GM23338 (cell line): ENCODE data around the gene RPH3AL. TPM values are rescaled to one million over a fixed set of nuclear protein-coding genes. Genes with fewer than 3 reads are reported as not detected.

ENCODE experiments used
- CREB1 ChIP-seq: fragments of 250-450 bp; sonication (Bioruptor Pico); IDR thresholded peaks from 2 replicates; pipeline ENCODE4 v1.5.0; 2020; ENCODE audit warnings: low read depth, mild to moderate bottlenecking, moderate library complexity
- CTCF ChIP-seq, 2 experiments: fragments of 200-600 bp in 1 of 2; sonication (generic) in 1 of 2; conservative IDR thresholded peaks; 2 replicates each; pipeline versions ENCODE4 v1.5.1 to v1.6.1; 2016 to 2017; ENCODE audit warnings: antibody characterized with exemption in 2 of 2, low read depth in 2 of 2, mild to moderate bottlenecking in 2 of 2, moderate library complexity in 1 of 2
- EZH2 ChIP-seq: fragments of 200-600 bp; sonication (generic); IDR thresholded peaks from one replicate; pipeline ENCODE4 v1.8.0; 2017; ENCODE audit warnings: antibody characterized with exemption, mild to moderate bottlenecking, low read depth; ENCODE audit not compliant: unreplicated experiment
- EZH2phosphoT487 ChIP-seq: fragments of 200-600 bp; sonication (generic); IDR thresholded peaks from one replicate; pipeline ENCODE4 v1.8.1; 2018; ENCODE audit warnings: antibody characterized with exemption; ENCODE audit not compliant: unreplicated experiment
- JUNB ChIP-seq: IDR thresholded peaks from one replicate; pipeline ENCODE4 v1.6.1; 2016; ENCODE audit warnings: antibody characterized with exemption; ENCODE audit not compliant: unreplicated experiment
- NANOG ChIP-seq: IDR thresholded peaks from 2 replicates; pipeline ENCODE4 v1.6.1; 2016; ENCODE audit warnings: antibody characterized with exemption, borderline replicate concordance
- POLR2AphosphoS5 ChIP-seq: IDR thresholded peaks from 2 replicates; pipeline ENCODE4 v1.6.1; 2016; ENCODE audit warnings: antibody characterized with exemption, low read depth
- STAT1 ChIP-seq: IDR thresholded peaks from one replicate; pipeline ENCODE4 v1.6.1; 2016; ENCODE audit warnings: antibody characterized with exemption; ENCODE audit not compliant: unreplicated experiment
- ZNF114 ChIP-seq: fragments of 250-450 bp; sonication (Bioruptor Pico); IDR thresholded peaks from 2 replicates; pipeline ENCODE4 v1.5.0; 2020; ENCODE audit warnings: mild to moderate bottlenecking, moderate library complexity
- ZNF331 ChIP-seq: fragments of 250-450 bp; sonication (Bioruptor Pico); IDR thresholded peaks from 2 replicates; pipeline ENCODE4 v1.5.0; 2020; ENCODE audit warnings: low read depth, mild to moderate bottlenecking, moderate library complexity
- polyA plus RNA-seq: library from polyadenylated mRNA; unstranded; fragments of >200 nt; fragmentation: Nextera tagmentation; extraction: Ambion mirVana; gene quantifications from 2 replicates; pipeline ENCODE4 v1.2.1, GENCODE V29; 2016
- total RNA-seq: library from RNA; depleted of rRNA; stranded (reverse); fragments of >200 nt; shearing (Covaris generic); gene quantifications from 2 replicates; pipeline ENCODE4 v1.2.3, GENCODE V29; 2014
- TF ChIP-seq, protein P1 (sequence below): IDR thresholded peaks from 2 replicates; pipeline ENCODE4 v1.6.1; 2016; ENCODE audit warnings: antibody characterized with exemption
- TF ChIP-seq, protein P2 (sequence below): IDR thresholded peaks from one replicate; pipeline ENCODE4 v1.6.1; 2018; ENCODE audit warnings: antibody characterized with exemption; ENCODE audit not compliant: unreplicated experiment

Gene RPH3AL
- total and polyA plus RNA-seq, 2 experiments from 2014 or later: 2.7 to 6.3 TPM

- TF ChIP-seq, protein P1, sequence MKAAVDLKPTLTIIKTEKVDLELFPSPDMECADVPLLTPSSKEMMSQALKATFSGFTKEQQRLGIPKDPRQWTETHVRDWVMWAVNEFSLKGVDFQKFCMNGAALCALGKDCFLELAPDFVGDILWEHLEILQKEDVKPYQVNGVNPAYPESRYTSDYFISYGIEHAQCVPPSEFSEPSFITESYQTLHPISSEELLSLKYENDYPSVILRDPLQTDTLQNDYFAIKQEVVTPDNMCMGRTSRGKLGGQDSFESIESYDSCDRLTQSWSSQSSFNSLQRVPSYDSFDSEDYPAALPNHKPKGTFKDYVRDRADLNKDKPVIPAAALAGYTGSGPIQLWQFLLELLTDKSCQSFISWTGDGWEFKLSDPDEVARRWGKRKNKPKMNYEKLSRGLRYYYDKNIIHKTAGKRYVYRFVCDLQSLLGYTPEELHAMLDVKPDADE: no peak
- TF ChIP-seq ZNF331 (CRISPR knock-in tag): no peak
- TF ChIP-seq CREB1 (CRISPR knock-in tag): no peak
- TF ChIP-seq EZH2phosphoT487: no peak
- TF ChIP-seq JUNB: no peak
- TF ChIP-seq NANOG: no peak
- TF ChIP-seq, protein P2, sequence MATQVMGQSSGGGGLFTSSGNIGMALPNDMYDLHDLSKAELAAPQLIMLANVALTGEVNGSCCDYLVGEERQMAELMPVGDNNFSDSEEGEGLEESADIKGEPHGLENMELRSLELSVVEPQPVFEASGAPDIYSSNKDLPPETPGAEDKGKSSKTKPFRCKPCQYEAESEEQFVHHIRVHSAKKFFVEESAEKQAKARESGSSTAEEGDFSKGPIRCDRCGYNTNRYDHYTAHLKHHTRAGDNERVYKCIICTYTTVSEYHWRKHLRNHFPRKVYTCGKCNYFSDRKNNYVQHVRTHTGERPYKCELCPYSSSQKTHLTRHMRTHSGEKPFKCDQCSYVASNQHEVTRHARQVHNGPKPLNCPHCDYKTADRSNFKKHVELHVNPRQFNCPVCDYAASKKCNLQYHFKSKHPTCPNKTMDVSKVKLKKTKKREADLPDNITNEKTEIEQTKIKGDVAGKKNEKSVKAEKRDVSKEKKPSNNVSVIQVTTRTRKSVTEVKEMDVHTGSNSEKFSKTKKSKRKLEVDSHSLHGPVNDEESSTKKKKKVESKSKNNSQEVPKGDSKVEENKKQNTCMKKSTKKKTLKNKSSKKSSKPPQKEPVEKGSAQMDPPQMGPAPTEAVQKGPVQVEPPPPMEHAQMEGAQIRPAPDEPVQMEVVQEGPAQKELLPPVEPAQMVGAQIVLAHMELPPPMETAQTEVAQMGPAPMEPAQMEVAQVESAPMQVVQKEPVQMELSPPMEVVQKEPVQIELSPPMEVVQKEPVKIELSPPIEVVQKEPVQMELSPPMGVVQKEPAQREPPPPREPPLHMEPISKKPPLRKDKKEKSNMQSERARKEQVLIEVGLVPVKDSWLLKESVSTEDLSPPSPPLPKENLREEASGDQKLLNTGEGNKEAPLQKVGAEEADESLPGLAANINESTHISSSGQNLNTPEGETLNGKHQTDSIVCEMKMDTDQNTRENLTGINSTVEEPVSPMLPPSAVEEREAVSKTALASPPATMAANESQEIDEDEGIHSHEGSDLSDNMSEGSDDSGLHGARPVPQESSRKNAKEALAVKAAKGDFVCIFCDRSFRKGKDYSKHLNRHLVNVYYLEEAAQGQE: no peak
- TF ChIP-seq STAT1: no peak
- no peak for TF ChIP-seq ZNF114 (CRISPR knock-in tag)
- TF ChIP-seq EZH2: no peak
- TF ChIP-seq CTCF (conservative IDR thresholded peaks at IDR 0.05; ENCODE audit: low read depth in 2 of 2): no peak
- TF ChIP-seq POLR2AphosphoS5: no peak
Measured at GRCh38 chr17:282912-283882, 69.4 kb downstream of the RPH3AL start (continued).
